HG03196 (cell line): ENCODE measurements around the gene UBE2V1.
"Not testable (repeated sequence)": the region's sequence is repeated elsewhere in the genome, so short reads cannot be mapped to it uniquely, and the experiment has no call there.

Experiments used
- ATAC-seq: cut with Tn5 transposase; IDR thresholded peaks from one replicate; pipeline ENCODE4 v1.9.1; 2021; ENCODE audit not compliant: unreplicated experiment

Gene UBE2V1

GRCh38 chr20:50097843-50098242 lies 15.1 kb downstream of the UBE2V1 start:
- ATAC-seq = no peak

- ATAC-seq = no peak
These were observed 16.7 kb downstream of the UBE2V1 start for GRCh38 chr20:50096237-50096636.

- ATAC-seq = no peak
These were observed 17.4 kb downstream of the UBE2V1 start for GRCh38 chr20:50095476-50096078.

- ATAC-seq = no peak
These were observed 18.4 kb downstream of the UBE2V1 start for GRCh38 chr20:50094522-50094921.

GRCh38 chr20:50093240-50093639 lies 19.7 kb downstream of the UBE2V1 start:
- no peak for ATAC-seq

GRCh38 chr20:50092436-50092835 lies 20.5 kb downstream of the UBE2V1 start:
- ATAC-seq = no peak

GRCh38 chr20:50089787-50090177 lies 23.2 kb downstream of the UBE2V1 start:
- ATAC-seq = no peak

GRCh38 chr20:50089140-50089786 lies 23.7 kb downstream of the UBE2V1 start:
- no peak for ATAC-seq

- ATAC-seq = no peak
These were observed 24.9 kb downstream of the UBE2V1 start for GRCh38 chr20:50088022-50088421.

GRCh38 chr20:50085481-50086365 lies 27.2 kb downstream of the UBE2V1 start:
- no peak for ATAC-seq

- ATAC-seq = no peak
These were observed 27.8 kb downstream of the UBE2V1 start for GRCh38 chr20:50085146-50085480.

- no peak for ATAC-seq
These were observed 29.9 kb downstream of the UBE2V1 start for GRCh38 chr20:50083034-50083433.

GRCh38 chr20:50082056-50082455 lies 30.9 kb downstream of the UBE2V1 start:
- not testable (repeated sequence) for ATAC-seq

- ATAC-seq = no peak
These were observed 34.9 kb downstream of the UBE2V1 start for GRCh38 chr20:50077818-50078601.

- ATAC-seq = no peak
These were observed 39.5 kb downstream of the UBE2V1 start for GRCh38 chr20:50073500-50073899.

- ATAC-seq = peak; percentile 94
These were observed 41.7 kb downstream of the UBE2V1 start for GRCh38 chr20:50071039-50071888.

- ATAC-seq = no peak
These were observed 42.6 kb downstream of the UBE2V1 start for GRCh38 chr20:50070361-50070760.

GRCh38 chr20:50068041-50068651 lies 44.8 kb downstream of the UBE2V1 start:
- ATAC-seq = no peak

GRCh38 chr20:50067461-50067860 lies 45.5 kb downstream of the UBE2V1 start:
- ATAC-seq = no peak

- ATAC-seq = no peak
These were observed 45.9 kb downstream of the UBE2V1 start for GRCh38 chr20:50067018-50067417.
